ENCODE measurements around the gene QPCT.
"Not testable (repeated sequence)": the region's sequence is repeated elsewhere in the genome, so short reads cannot be mapped to it uniquely, and the experiment has no call there.

The QPCT gene

DNA sequence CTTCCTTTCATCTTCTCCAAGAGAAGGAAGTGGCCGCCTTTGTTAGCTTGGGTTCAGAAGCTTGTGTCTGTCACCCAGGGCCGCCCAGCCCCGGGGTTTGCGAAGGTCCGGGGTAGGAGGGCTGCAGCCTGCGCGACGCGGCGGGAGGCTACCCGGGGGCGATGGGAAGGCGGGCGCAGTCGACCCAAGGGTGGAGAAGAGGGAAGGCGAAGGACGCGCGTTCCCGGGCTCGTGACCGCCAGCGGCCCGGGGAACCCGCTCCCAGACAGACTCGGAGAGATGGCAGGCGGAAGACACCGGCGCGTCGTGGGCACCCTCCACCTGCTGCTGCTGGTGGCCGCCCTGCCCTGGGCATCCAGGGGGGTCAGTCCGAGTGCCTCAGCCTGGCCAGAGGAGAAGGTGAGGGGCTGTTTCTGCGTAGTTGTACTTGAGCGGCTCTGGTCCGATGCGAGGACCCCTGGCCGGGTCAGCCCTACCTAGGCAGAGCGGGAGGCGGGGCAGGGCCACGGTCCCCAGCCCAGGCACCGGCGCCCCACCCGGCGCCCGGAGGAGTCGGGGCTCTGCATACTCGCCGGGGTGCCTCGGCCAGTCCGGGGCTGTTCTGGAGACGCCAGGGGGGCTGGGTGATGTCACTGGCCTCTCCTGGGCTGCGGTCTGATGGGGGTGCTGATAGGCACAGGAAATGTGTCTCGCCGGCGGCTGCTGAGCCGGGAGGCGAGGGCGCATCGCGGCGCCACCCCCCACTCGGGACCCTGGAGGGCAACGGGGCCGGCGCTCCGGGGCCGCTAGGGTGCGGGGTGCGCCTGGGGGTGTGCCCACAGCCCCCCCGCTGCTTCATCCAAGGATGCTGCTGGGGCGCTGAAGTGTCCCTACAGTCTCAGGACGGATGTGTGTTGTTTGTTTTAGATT lies at the start of gene QPCT:
TSS of gene QPCT (plus strand) at position 178 of the 909 bp plus-strand sequence. CDS start at position 280, 102 bp downstream.
- DNase-seq (ENCODE audit: low read depth in 3 of 3) = peak in 1 of 3 donors; percentile 36

DNA sequence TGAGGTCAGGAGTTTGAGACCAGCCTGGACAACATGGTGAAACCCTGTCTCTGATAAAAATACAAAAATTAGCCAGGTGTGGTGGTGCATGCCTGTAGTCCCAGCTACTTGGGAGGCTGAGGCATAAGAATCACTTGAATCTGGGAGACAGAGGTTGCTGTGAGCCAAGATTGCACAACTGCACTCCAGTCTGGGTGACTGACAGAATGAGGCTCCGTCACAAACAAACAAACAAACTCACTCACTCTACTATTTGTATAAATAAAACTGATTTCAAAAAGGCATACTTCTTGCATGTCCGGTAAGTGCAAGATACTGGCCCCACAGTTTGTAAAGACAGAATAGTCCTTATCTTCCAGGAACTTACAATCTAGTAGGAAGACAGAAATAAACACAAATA lies 49.6 kb upstream of the QPCT start:
- not testable (repeated sequence) for DNase-seq (ENCODE audit: low read depth in 3 of 3)

DNA sequence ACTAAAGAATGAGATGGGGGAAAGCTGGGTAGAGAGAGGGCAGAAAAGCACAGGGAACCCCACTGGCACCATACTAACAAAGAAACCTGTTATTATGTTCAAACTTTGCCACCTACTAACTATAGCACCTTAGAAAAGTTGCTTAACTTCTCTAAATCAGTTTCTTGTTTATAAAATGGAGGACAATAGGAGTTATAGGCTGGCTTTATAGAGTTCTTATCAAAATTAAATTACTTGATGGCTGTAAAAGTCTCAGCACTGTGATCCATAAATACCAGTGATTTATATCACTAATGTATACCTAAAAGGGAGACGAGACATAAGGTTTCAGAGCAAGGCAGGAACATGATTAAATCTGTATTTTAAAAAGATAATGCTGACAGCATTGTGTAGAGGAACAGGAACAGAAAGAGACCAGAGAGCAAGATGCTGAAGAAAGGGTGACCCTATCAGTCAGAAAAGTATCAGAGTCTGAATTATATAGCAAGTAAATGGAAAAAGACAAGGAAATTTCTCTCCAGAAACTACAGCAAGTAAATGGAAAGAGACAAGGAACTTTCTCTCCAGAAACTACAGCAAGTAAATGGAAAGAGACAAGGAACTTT lies 48.9 kb upstream of the QPCT start:
- DNase-seq (ENCODE audit: low read depth in 3 of 3) = no peak

DNA sequence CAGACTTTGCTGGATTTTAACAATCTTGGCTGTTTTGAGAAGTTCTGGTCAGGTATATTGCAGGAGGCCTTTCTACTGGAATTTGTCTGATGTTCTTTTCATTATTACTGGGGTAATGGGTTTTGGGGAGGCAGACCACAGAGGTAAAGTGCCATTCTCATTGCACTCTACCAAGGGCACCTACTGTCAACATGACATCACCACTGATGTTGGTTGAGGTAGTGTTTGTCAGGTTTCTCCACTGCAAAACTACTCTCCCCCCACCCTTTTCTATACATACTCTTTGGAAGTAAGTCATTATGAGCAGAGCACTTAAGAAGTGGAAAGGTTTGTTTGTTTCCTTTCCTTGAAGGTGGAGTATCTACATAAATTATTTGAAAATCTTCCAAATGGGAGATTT lies 46.8 kb upstream of the QPCT start:
- DNase-seq (ENCODE audit: low read depth in 3 of 3) = no peak

DNA sequence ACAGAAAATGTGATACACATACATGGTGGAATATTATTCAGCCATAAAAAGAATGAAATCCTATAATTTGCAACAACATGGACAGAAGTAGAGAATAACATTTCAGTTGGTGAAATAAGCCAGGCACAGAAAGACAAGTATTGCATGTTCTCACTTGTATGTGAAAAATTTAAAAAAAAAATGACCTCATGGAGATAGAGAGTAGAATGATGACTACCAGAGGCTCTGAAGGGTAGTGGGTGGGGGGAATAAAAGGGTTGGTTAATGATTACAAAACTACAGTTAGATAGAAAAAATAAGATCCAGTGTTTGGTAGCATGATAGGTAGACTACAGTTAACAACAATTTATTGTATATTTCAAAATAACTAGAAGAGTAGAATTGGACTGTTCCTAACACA lies 44.3 kb upstream of the QPCT start:
- no peak for DNase-seq (ENCODE audit: low read depth in 3 of 3)

DNA sequence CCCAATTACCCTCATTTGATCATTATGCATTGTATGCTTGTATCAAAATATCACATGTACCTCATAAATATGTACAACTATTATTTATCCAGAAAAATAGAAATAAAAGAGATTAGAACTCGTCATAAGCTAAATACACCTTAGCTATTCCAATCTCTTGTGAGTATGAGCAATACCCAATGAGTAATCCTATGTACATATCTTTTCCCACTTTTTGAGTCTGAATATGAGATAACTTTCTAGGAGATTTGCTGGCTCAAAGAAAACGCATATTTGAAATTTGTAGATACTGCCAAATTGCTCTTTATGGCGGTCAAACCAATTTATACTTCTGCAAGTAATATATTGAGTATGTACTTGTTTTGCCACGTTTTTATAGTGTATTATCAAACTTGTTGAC lies 43.9 kb upstream of the QPCT start:
- DNase-seq (ENCODE audit: low read depth in 3 of 3) = no peak

DNA sequence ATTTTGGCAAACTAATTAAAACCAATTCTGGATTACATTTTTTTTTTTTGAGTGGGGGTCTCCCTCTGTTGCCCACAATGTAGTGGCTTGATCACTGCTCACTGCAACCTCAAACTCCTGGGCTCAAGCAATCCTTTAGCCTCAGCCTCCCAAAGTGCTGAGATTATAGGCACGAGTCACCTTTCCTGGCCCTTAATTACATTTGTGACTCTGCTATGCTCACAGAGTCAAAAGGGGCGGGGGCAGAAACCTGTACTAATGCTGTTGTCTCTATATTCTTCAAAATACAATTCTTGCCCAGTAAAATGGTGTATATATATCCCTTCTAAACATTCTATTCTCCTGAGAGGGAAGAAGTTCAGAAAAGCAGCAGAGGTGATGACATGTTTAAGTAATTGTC lies 43.0 kb upstream of the QPCT start:
- no peak for DNase-seq (ENCODE audit: low read depth in 3 of 3)

GRCh38 chr2:37302701-37303252 lies 41.7 kb upstream of the QPCT start:
- no peak for DNase-seq (ENCODE audit: low read depth in 3 of 3)

GRCh38 chr2:37306024-37306423 lies 38.4 kb upstream of the QPCT start:
- no peak for DNase-seq (ENCODE audit: low read depth in 3 of 3)

- no peak for DNase-seq (ENCODE audit: low read depth in 3 of 3)
Observed at GRCh38 chr2:37307500-37307899, 36.9 kb upstream of the QPCT start.

DNA sequence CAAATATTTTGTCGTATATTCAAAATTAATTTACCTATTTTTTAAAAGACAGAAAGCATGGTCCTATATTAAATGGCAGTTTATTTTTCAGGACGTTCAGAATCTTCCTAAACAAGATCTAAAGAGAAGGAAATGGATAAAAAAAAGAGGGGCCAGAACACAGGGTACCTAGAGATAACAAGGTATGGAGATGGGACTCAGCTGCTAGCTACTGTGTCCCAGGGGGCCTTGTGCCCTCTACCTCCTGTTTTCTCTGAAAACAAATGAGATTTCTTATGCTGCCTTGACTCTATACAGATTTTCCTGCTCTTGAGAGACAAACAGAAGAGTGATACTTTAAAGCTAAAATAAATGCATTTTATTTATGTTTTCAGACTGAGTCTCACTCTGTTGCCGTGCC lies 29.1 kb upstream of the QPCT start:
- no peak for DNase-seq (ENCODE audit: low read depth in 3 of 3)

GRCh38 chr2:37316181-37316580 lies 28.2 kb upstream of the QPCT start:
- no peak for DNase-seq (ENCODE audit: low read depth in 3 of 3)

DNA sequence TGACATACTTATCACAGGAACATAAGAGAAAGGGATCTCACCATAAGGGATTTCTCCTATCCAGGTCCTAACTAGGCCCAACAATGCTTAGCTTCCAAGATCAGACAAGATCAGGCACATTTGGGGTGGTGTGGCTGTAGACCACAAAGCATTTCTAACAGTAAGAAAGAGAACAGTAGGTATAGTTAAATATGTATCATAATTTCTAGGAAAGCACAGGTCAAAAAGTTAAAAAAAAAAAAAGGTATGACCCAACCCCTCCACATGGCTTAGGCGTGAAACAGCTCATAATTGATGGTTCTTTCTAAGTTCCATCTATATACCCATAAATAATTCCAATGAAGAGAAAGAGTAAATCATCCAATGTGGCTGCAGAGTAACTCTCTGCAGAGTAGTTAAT lies 26.7 kb upstream of the QPCT start:
- DNase-seq (ENCODE audit: low read depth in 3 of 3) = no peak

- DNase-seq (ENCODE audit: low read depth in 3 of 3) = no peak
Observed at GRCh38 chr2:37318401-37318800, 26.0 kb upstream of the QPCT start.

GRCh38 chr2:37319754-37320609 lies 24.4 kb upstream of the QPCT start:
- DNase-seq (ENCODE audit: low read depth in 3 of 3) = no peak

- no peak for DNase-seq (ENCODE audit: low read depth in 3 of 3)
Observed at GRCh38 chr2:37321029-37321682, 23.3 kb upstream of the QPCT start.

GRCh38 chr2:37322368-37322767 lies 22.1 kb upstream of the QPCT start:
- DNase-seq (ENCODE audit: low read depth in 3 of 3) = no peak

- no peak for DNase-seq (ENCODE audit: low read depth in 3 of 3)
Observed at GRCh38 chr2:37323176-37323780, 21.2 kb upstream of the QPCT start.

- DNase-seq (ENCODE audit: low read depth in 3 of 3) = no peak
Observed at GRCh38 chr2:37323781-37324535, 20.5 kb upstream of the QPCT start.

GRCh38 chr2:37324536-37324785 lies 20.0 kb upstream of the QPCT start:
- DNase-seq (ENCODE audit: low read depth in 3 of 3) = no peak

Measured in stimulated activated CD4-positive, alpha-beta T cell treated with anti-CD3 and anti-CD28 coated beads, TNF-alpha, amount 100 ng/mL, for 48 hours (primary cell).